CD4-positive, alpha-beta T cell treated with Interferon alpha-2 for 1 hour (primary cell): ENCODE measurements around the gene HOXA5.

Source experiments
- DNase-seq, 2 donors: peaks; one replicate each; pipeline ENCODE4 v3.0.0-alpha.2; 2020 to 2022

Gene HOXA5

GRCh38 chr7:27092819-27093110 is 50.7 kb downstream of the HOXA5 start:
- DNase-seq: no peak

- DNase-seq: no peak
Measured at GRCh38 chr7:27091941-27092818, 51.3 kb downstream of the HOXA5 start.

DNA sequence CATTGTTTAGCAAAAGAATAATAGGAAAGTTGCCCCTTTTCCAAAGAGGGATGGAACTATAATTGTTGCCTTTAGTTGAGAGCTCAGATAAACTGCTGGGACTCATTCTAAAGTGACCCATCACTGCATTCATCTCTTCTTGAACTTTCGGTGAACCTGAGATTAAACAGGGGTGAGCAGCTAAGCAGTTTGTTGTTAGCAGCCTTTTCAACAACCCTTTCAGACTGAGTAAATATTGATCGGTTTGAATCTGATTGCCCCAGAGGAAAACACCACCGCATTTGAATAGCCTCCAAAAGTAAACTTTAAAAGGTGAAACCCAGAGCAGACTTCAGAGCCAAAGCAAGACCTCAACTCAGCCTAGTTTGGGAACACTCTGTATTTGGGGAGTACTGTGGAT is 52.4 kb downstream of the HOXA5 start:
- DNase-seq: no peak
